Gastrocnemius medialis (tissue), 4 donors: ENCODE measurements around the gene RAD51B. TPM values are rescaled to one million over a fixed set of nuclear protein-coding genes. Genes with fewer than 3 reads are reported as not detected.

ENCODE experiments used
- ATAC-seq, 2 donors: fragments of 150-250 bp; one replicate each; pipeline ENCODE4 v1.9.1; 2016
- DNase-seq, 2 donors: peaks; one replicate each; pipeline ENCODE4 v3.0.0-alpha.2; 2019
- H3K27ac ChIP-seq, 4 donors: fragments of 200-600 bp; sonication (generic); 1 replicate in 1 of 4; 2 replicates in 3 of 4; pipeline ENCODE4 v1.5.1; 2016 to 2018; ENCODE audit warnings: mild to moderate bottlenecking in 2 of 4, moderate library complexity in 1 of 4
- H3K27me3 ChIP-seq, 3 donors: fragments of 200-600 bp; sonication (generic) in 2 of 3; 1 replicate in 1 of 3; 2 replicates in 2 of 3; pipeline versions ENCODE4 v1.5.1 to v1.6.0; 2016 to 2019; ENCODE audit warnings: mild to moderate bottlenecking in 1 of 3, moderate library complexity in 1 of 3
- H3K36me3 ChIP-seq, 2 donors: fragments of 200-600 bp; sonication (generic) in 1 of 2; one replicate each; pipeline ENCODE4 v1.5.1; 2017 to 2018
- H3K4me1 ChIP-seq, 2 donors: fragments of 200-600 bp; sonication (generic) in 1 of 2; one replicate each; pipeline ENCODE4 v1.5.1; 2016 to 2017; ENCODE audit warnings: mild to moderate bottlenecking in 2 of 2
- H3K4me3 ChIP-seq, 4 donors: fragments of 200-600 bp; sonication (generic) in 3 of 4; 1 replicate in 1 of 4; 2 replicates in 3 of 4; pipeline ENCODE4 v1.5.1; 2016 to 2019; ENCODE audit warnings: mild to moderate bottlenecking in 2 of 4
- H3K9me3 ChIP-seq, 3 donors: fragments of 200-600 bp; sonication (generic) in 2 of 3; 1 replicate in 1 of 3; 2 replicates in 2 of 3; pipeline ENCODE4 v1.5.1; 2016 to 2019
- POLR2A ChIP-seq, 2 donors: fragments of 450-650 bp; IDR thresholded peaks; one replicate each; pipeline ENCODE4 v1.6.1; 2017; ENCODE audit warnings: antibody characterized with exemption in 2 of 2, mild to moderate bottlenecking in 2 of 2, moderate library complexity in 2 of 2
- in situ Hi-C, 4 donors: fragments of 200-750 bp; cut with MboI; loops; one replicate each; pipeline versions ENCODE4 v1.15.0 to v1.8.0; 2017; ENCODE audit warnings: low sequenced_read_pairs in 4 of 4
- intact Hi-C: fragments of 100-400 bp; cut with DNase I; formaldehyde crosslinking; loops from one replicate; pipeline ENCODE4 v1.15.1; 2023; ENCODE audit warnings: low total_unique reads
- total RNA-seq, 4 donors: library from RNA; depleted of rRNA; stranded (reverse); fragments of >200 nt; gene quantifications; one replicate each; pipeline versions ENCODE4 v1.1.0 to v1.2.3, GENCODE V29; 2016
- TF ChIP-seq, protein P1 (sequence below), 5 experiments: fragments of 450-650 bp in 3 of 5; fragments of 200-600 bp in 2 of 5; sonication (generic) in 2 of 5; IDR thresholded peaks in 4 of 5; conservative IDR thresholded peaks in 1 of 5; 1 replicate in 4 of 5; 2 replicates in 1 of 5; pipeline ENCODE4 v1.5.1; 2016 to 2019; ENCODE audit warnings: antibody characterized with exemption in 5 of 5, mild to moderate bottlenecking in 3 of 5, moderate library complexity in 3 of 5

The RAD51B gene
- total RNA-seq, 4 donors from 2014 or later = 1.6 to 3.3 (median 2.4) TPM

DNA sequence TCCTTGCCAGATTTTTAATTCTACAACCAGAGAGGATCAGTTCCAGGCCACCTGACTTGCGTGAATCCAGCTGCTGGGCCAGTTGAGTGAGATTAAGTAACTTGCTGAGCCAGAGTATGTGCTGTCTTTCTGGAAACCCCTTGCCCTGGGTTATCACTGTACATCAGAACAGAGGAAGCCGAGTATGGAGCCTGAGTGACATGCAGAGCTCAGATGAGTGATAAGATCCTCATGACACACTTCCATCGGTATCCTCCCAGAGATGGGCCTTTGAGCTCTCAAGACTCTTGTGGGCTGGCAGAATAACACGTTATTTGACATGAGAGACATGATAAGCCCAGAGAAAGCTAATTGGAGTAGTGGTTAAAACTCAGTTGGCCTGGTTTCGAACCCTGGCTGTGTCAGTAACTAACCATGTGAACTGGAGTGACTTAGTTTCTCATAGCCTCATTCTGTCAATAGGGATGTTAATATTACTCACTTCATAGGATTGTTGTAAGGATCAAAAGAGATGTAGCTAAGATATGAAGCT lies 585.1 kb downstream of the RAD51B start:
- no peak for DNase-seq
- no peak for TF ChIP-seq POLR2A (IDR thresholded peaks at IDR 0.05)
- TF ChIP-seq, protein P1, sequence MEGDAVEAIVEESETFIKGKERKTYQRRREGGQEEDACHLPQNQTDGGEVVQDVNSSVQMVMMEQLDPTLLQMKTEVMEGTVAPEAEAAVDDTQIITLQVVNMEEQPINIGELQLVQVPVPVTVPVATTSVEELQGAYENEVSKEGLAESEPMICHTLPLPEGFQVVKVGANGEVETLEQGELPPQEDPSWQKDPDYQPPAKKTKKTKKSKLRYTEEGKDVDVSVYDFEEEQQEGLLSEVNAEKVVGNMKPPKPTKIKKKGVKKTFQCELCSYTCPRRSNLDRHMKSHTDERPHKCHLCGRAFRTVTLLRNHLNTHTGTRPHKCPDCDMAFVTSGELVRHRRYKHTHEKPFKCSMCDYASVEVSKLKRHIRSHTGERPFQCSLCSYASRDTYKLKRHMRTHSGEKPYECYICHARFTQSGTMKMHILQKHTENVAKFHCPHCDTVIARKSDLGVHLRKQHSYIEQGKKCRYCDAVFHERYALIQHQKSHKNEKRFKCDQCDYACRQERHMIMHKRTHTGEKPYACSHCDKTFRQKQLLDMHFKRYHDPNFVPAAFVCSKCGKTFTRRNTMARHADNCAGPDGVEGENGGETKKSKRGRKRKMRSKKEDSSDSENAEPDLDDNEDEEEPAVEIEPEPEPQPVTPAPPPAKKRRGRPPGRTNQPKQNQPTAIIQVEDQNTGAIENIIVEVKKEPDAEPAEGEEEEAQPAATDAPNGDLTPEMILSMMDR (IDR thresholded peaks at IDR 0.05 in 4 of 5, conservative IDR thresholded peaks at IDR 0.05 in 1 of 5) = no peak
- no peaks in the 10 kb centered on the region for H3K9me3 ChIP-seq
- intact Hi-C loops = no loop called here
- H3K27ac ChIP-seq = no peak overlapping the region
- H3K4me1 ChIP-seq = peaks cover 22 to 32% of the 10 kb centered on the region in 2 donors
- in situ Hi-C loops = no loop called here
- no peaks in the 10 kb centered on the region for H3K27me3 ChIP-seq
- no peak for ATAC-seq
- no peak overlapping the region for H3K4me3 ChIP-seq
- H3K36me3 ChIP-seq = no peaks in the 10 kb centered on the region

DNA sequence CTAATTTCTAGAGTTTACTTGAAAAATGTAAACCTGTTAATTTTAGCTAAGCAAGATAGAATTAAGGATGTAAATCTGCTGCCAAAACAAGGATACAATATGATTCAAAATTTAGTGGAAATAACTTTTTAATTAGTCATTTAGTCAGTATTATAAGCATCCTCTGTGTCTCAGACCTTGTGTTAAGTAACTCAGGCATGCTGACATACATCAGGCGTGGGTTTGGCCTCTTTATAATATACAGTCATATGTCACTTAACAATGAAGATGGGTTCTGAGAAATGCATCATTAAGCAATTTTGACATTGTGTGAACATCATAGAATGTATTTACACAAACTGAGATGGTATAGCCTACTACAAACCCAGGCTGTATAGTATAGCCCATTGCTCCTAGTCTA lies 586.4 kb downstream of the RAD51B start:
- no peak for ATAC-seq
- TF ChIP-seq, protein P1 (IDR thresholded peaks at IDR 0.05 in 4 of 5, conservative IDR thresholded peaks at IDR 0.05 in 1 of 5) = no peak
- no peak for TF ChIP-seq POLR2A (IDR thresholded peaks at IDR 0.05)
- in situ Hi-C loops (no loop called here), intact Hi-C loops (no loop called here)
- peaks cover 13 to 29% of the 10 kb centered on the region in 2 donors for H3K4me1 ChIP-seq
- H3K4me3 ChIP-seq = no peak overlapping the region
- H3K36me3 ChIP-seq = no peaks in the 10 kb centered on the region
- H3K9me3 ChIP-seq = no peaks in the 10 kb centered on the region
- no peak for DNase-seq
- H3K27me3 ChIP-seq = no peaks in the 10 kb centered on the region
- H3K27ac ChIP-seq = no peak overlapping the region

DNA sequence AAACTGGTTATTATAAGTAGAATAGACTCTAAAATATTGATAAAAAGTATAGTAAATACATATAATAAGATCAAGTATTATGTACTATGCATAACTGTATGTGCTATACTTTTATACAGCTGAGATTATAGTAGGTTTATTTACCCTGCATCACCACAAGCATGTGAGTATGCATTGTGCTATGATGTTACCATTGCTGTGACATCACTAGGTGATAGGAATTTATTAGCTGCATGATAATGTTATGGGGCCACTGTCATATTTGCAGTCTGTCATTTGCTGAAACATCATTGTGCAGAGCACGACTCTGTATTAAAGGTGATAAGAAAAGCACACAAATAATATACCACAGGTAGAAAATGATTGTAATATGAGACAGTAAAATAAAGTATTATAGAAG lies 587.7 kb downstream of the RAD51B start:
- Histone ChIP-seq H3K36me3 (no peaks in the 10 kb centered on the region), H3K4me3 (no peak overlapping the region), H3K27me3 (no peaks in the 10 kb centered on the region), H3K27ac (no peak overlapping the region), H3K9me3 (no peaks in the 10 kb centered on the region), H3K4me1 (peaks cover 2 to 16% of the 10 kb centered on the region in 2 donors)
- in situ Hi-C loops = no loop called here
- ATAC-seq (no peak), DNase-seq (no peak)
- TF ChIP-seq, protein P1 (IDR thresholded peaks at IDR 0.05 in 4 of 5, conservative IDR thresholded peaks at IDR 0.05 in 1 of 5) = no peak
- no peak for TF ChIP-seq POLR2A (IDR thresholded peaks at IDR 0.05)
- intact Hi-C loops = no loop called here

DNA sequence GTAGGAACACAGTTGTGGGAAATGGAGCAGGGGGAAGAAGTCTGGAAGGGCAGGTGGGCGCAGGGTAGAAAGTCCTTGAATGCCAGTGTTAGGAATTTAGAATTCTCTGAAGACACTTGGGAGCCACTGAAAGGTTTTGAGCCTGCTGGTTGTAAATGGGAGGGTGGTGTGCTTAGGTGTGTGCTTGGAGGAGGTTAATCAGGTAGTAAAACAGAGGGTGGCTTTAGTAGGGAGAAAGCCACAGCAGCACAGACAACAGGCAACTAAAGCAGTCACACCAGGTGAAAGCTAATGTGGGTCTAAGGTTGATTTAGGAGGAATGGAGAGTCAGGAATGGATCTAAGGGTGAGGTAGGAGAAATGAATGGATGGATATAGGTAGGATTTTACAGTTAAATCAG lies 588.2 kb downstream of the RAD51B start:
- intact Hi-C loops (no loop called here), in situ Hi-C loops (no loop called here)
- no peak for ATAC-seq
- no peaks in the 10 kb centered on the region for H3K9me3 ChIP-seq
- no peaks in the 10 kb centered on the region for H3K27me3 ChIP-seq
- no peak overlapping the region for H3K27ac ChIP-seq
- no peak overlapping the region for H3K4me3 ChIP-seq
- H3K4me1 ChIP-seq = peaks cover 0 to 10% of the 10 kb centered on the region in 2 donors
- no peaks in the 10 kb centered on the region for H3K36me3 ChIP-seq
- DNase-seq = no peak
- TF ChIP-seq, protein P1 (IDR thresholded peaks at IDR 0.05 in 4 of 5, conservative IDR thresholded peaks at IDR 0.05 in 1 of 5) = no peak
- TF ChIP-seq POLR2A (IDR thresholded peaks at IDR 0.05) = no peak

DNA sequence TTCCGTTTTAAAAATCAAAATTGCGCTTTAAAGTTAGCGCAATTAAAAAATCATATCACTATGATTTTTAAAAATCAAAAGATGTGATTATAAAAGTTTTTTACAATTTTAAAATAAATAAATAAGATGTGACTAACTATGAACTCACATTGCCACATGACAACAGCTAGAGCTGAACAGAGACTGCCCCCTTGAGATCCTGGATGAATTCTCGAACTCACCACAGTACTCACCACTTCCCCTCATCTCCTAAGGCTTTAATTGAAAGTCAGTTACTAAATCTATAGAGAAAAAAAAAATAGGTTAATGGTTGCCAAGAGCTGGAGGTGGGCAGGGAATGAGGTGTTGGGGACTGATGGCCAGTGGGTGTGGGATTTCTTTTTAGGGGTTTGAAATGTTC lies 589.1 kb downstream of the RAD51B start:
- no peaks in the 10 kb centered on the region for H3K36me3 ChIP-seq
- DNase-seq (no peak), ATAC-seq (no peak)
- intact Hi-C loops = no loop called here
- in situ Hi-C loops = no loop called here
- H3K27me3 ChIP-seq = no peaks in the 10 kb centered on the region
- TF ChIP-seq, protein P1 (IDR thresholded peaks at IDR 0.05 in 4 of 5, conservative IDR thresholded peaks at IDR 0.05 in 1 of 5) = no peak
- no peak for TF ChIP-seq POLR2A (IDR thresholded peaks at IDR 0.05)
- H3K4me3 ChIP-seq = no peak overlapping the region
- H3K9me3 ChIP-seq = no peaks in the 10 kb centered on the region
- H3K4me1 ChIP-seq = peaks cover 0 to 2% of the 10 kb centered on the region in 2 donors
- no peak overlapping the region for H3K27ac ChIP-seq
